Effector memory CD4-positive, alpha-beta T cell (primary cell): ENCODE measurements around the gene SIAH2.
"Not testable (repeated sequence)": the region's sequence is repeated elsewhere in the genome, so short reads cannot be mapped to it uniquely, and the experiment has no call there.

Experiments
- DNase-seq, 3 donors: peaks; one replicate each; pipeline ENCODE4 v3.0.0-alpha.2; 2020
- H3K27ac ChIP-seq: 2 replicates; pipeline ENCODE4 v1.7.0; 2013; ENCODE audit warnings: mild to moderate bottlenecking, low read length, moderate library complexity; ENCODE audit not compliant: insufficient read depth, poor library complexity, severe bottlenecking
- H3K27me3 ChIP-seq: replicated peaks from 2 replicates; pipeline ENCODE4 v1.7.0; 2013; ENCODE audit warnings: mild to moderate bottlenecking, low read length; ENCODE audit not compliant: insufficient read depth, control insufficient read depth, poor library complexity, severe bottlenecking
- H3K36me3 ChIP-seq: 2 replicates; pipeline ENCODE4 v1.7.0; 2013; ENCODE audit warnings: mild to moderate bottlenecking, low read length, moderate library complexity; ENCODE audit not compliant: control insufficient read depth, insufficient read depth
- H3K4me1 ChIP-seq: 2 replicates; pipeline ENCODE4 v1.7.0; 2013; ENCODE audit warnings: low read length, mild to moderate bottlenecking; ENCODE audit not compliant: control insufficient read depth, insufficient read depth, poor library complexity, severe bottlenecking
- H3K4me3 ChIP-seq: 2 replicates; pipeline ENCODE4 v1.7.0; 2013; ENCODE audit warnings: low read length, low read depth, mild to moderate bottlenecking; ENCODE audit not compliant: insufficient read depth, poor library complexity, severe bottlenecking
- H3K9me3 ChIP-seq: 2 replicates; pipeline ENCODE4 v1.7.0; 2013; ENCODE audit warnings: mild to moderate bottlenecking, low read length, moderate library complexity; ENCODE audit not compliant: control insufficient read depth
- total RNA-seq, 3 donors: gene quantifications; one replicate each; lab custom pipeline; 2026; lab: John Stamatoyannopoulos, UW

Gene SIAH2
- 70.2 to 154 (median 70.9) reads per million in 3 donors for total RNA-seq

GRCh38 chr3:150763122-150763840, at the start of gene SIAH2:
TSS of gene SIAH2 (minus strand) at chr3:150763169. CDS start at chr3:150762849, 320 bp downstream.
- no peaks in the 10 kb centered on the region for H3K9me3 ChIP-seq
- no peaks in the 10 kb centered on the region for H3K27me3 ChIP-seq
- DNase-seq: peak; percentile 88 to 92 (median 89)
- peak within 1 kb of the TSS; percentile 86 for H3K4me3 ChIP-seq
- peaks cover 15% of the 10 kb centered on the region for H3K4me1 ChIP-seq
- H3K27ac ChIP-seq: peak within 1 kb of the TSS; percentile 96
- H3K36me3 ChIP-seq: no peaks in the 10 kb centered on the region

- Histone ChIP-seq H3K36me3 (no peaks in the 10 kb centered on the region), H3K9me3 (no peaks in the 10 kb centered on the region), H3K27ac (no peak overlapping the region), H3K27me3 (no peaks in the 10 kb centered on the region), H3K4me1 (no peaks in the 10 kb centered on the region), H3K4me3 (no peak overlapping the region)
- DNase-seq: no peak
Observed at GRCh38 chr3:150811984-150812383, 49.0 kb upstream of the SIAH2 start.

- Histone ChIP-seq H3K4me1 (no peaks in the 10 kb centered on the region), H3K4me3 (no peak overlapping the region), H3K27ac (no peak overlapping the region)
Observed at GRCh38 chr3:150810641-150811040, 47.7 kb upstream of the SIAH2 start.

GRCh38 chr3:150806185-150806835, 43.3 kb upstream of the SIAH2 start:
- Histone ChIP-seq H3K27me3 (no peaks in the 10 kb centered on the region), H3K36me3 (no peaks in the 10 kb centered on the region), H3K4me1 (no peaks in the 10 kb centered on the region), H3K4me3 (no peak overlapping the region), H3K27ac (no peak overlapping the region), H3K9me3 (no peaks in the 10 kb centered on the region)
- no peak for DNase-seq

More at GRCh38 chr3:150810641-150811040, 47.7 kb upstream of the SIAH2 start:
- Histone ChIP-seq H3K27me3 (no peaks in the 10 kb centered on the region), H3K9me3 (no peaks in the 10 kb centered on the region), H3K36me3 (no peaks in the 10 kb centered on the region)
- no peak for DNase-seq

GRCh38 chr3:150805354-150805753, 42.4 kb upstream of the SIAH2 start:
- Histone ChIP-seq H3K36me3 (no peaks in the 10 kb centered on the region), H3K27me3 (no peaks in the 10 kb centered on the region), H3K9me3 (no peaks in the 10 kb centered on the region), H3K4me1 (no peaks in the 10 kb centered on the region), H3K27ac (no peak overlapping the region), H3K4me3 (no peak overlapping the region)
- no peak for DNase-seq

GRCh38 chr3:150803440-150803985, 40.5 kb upstream of the SIAH2 start:
- no peak for DNase-seq
- no peaks in the 10 kb centered on the region for H3K4me1 ChIP-seq
- no peak overlapping the region for H3K4me3 ChIP-seq
- no peaks in the 10 kb centered on the region for H3K36me3 ChIP-seq
- H3K27ac ChIP-seq: no peak overlapping the region
- H3K9me3 ChIP-seq: no peaks in the 10 kb centered on the region
- H3K27me3 ChIP-seq: no peaks in the 10 kb centered on the region

GRCh38 chr3:150800722-150801121, 37.8 kb upstream of the SIAH2 start:
- H3K4me1 ChIP-seq: no peaks in the 10 kb centered on the region
- no peak overlapping the region for H3K4me3 ChIP-seq
- no peak overlapping the region for H3K27ac ChIP-seq
- DNase-seq: no peak
- no peaks in the 10 kb centered on the region for H3K9me3 ChIP-seq
- H3K27me3 ChIP-seq: no peaks in the 10 kb centered on the region
- H3K36me3 ChIP-seq: no peaks in the 10 kb centered on the region

GRCh38 chr3:150798122-150798618, 35.2 kb upstream of the SIAH2 start:
- Histone ChIP-seq H3K27ac (no peak overlapping the region), H3K4me3 (no peak overlapping the region), H3K4me1 (no peaks in the 10 kb centered on the region), H3K36me3 (no peaks in the 10 kb centered on the region), H3K9me3 (no peaks in the 10 kb centered on the region), H3K27me3 (no peaks in the 10 kb centered on the region)
- no peak for DNase-seq

- Histone ChIP-seq H3K4me3 (no peak overlapping the region), H3K36me3 (no peaks in the 10 kb centered on the region), H3K9me3 (no peaks in the 10 kb centered on the region), H3K27me3 (no peaks in the 10 kb centered on the region), H3K27ac (no peak overlapping the region), H3K4me1 (no peaks in the 10 kb centered on the region)
- no peak for DNase-seq
Observed at GRCh38 chr3:150797155-150797554, 34.2 kb upstream of the SIAH2 start.

GRCh38 chr3:150796527-150796926, 33.6 kb upstream of the SIAH2 start:
- H3K4me1 ChIP-seq, H3K27ac ChIP-seq, H3K36me3 ChIP-seq, H3K4me3 ChIP-seq, DNase-seq, H3K27me3 ChIP-seq, H3K9me3 ChIP-seq: not testable (repeated sequence)
